Neural crest cell (in vitro differentiated cells): Measurements from ENCODE around the gene TFEC. TPM values are rescaled to one million over a fixed set of nuclear protein-coding genes. Genes with fewer than 3 reads are reported as not detected.

Experiments used
- DNase-seq: peaks from one replicate; pipeline ENCODE4 v3.0.0; 2021; ENCODE audit warnings: low read depth, mixed read lengths, low spot score
- H3K27ac Mint-ChIP-seq: one replicate; pipeline ENCODE4 v1.8.0; 2021; ENCODE audit warnings: mild to moderate bottlenecking, mixed read lengths; ENCODE audit not compliant: unreplicated experiment
- H3K27me3 Mint-ChIP-seq: 2 replicates; pipeline ENCODE4 v1.8.0; 2021; ENCODE audit warnings: low read depth, mild to moderate bottlenecking, mixed read lengths
- H3K36me3 Mint-ChIP-seq: 2 replicates; pipeline ENCODE4 v1.8.0; 2021; ENCODE audit warnings: low read depth, mild to moderate bottlenecking, mixed read lengths
- H3K4me1 Mint-ChIP-seq: 2 replicates; pipeline ENCODE4 v1.8.0; 2021; ENCODE audit warnings: mixed read lengths
- H3K4me3 Mint-ChIP-seq: one replicate; pipeline ENCODE4 v1.8.0; 2021; ENCODE audit warnings: mild to moderate bottlenecking, mixed read lengths
- H3K9me3 Mint-ChIP-seq: 2 replicates; pipeline ENCODE4 v1.8.0; 2021; ENCODE audit warnings: mixed read lengths
- long read RNA-seq: library from polyadenylated mRNA; unstranded; transcript quantifications from one replicate; pipeline ENCODE4 v2.0.0, GENCODE V29; 2020
- total RNA-seq: library from RNA; stranded (reverse); gene quantifications from 2 replicates; pipeline ENCODE4 v1.2.1, GENCODE V29; 2021
- TF ChIP-seq, protein P1 (sequence below): fragments of 200-600 bp; sonication (generic); conservative IDR thresholded peaks from 2 replicates; pipeline ENCODE4 v1.5.0; 2021; ENCODE audit warnings: antibody characterized with exemption, mild to moderate bottlenecking

TFEC gene, protein sequence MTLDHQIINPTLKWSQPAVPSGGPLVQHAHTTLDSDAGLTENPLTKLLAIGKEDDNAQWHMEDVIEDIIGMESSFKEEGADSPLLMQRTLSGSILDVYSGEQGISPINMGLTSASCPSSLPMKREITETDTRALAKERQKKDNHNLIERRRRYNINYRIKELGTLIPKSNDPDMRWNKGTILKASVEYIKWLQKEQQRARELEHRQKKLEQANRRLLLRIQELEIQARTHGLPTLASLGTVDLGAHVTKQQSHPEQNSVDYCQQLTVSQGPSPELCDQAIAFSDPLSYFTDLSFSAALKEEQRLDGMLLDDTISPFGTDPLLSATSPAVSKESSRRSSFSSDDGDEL
- total RNA-seq = not detected in 2 replicates
- long read RNA-seq = 0 reads

DNA sequence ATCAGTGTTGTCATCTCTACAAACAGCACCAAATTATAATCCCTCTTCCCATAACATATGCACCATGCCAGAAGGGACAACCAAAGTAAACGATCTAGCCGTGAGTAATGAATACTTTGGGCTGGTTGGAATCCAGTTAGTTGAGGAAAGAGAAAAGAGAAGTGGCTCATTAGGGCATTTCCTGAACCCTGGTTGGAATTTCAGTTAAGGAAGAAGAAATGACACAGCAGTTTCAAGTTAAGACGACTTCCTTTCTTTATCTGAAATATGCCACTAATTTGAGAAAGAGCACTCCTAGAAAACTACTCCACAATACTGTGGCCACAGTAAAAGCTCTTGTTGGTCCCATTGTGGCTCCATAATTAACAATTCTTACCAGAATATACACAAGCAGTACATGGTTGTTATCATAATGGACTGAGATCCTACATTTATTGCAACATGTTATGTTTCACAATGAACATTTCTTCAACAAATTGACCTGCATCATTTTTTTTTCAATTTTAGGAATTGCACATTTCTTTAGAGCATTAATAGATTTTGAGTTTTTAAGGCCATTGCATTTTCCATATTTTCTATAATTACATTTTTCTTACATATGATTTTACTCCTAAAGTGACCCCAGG lies at the start of gene TFEC:
Gene TFEC (minus strand): TSS at position 113 of the 626 bp plus-strand sequence. CDS start 46,322 bp downstream, outside the sequence.
- no peak within 1 kb of the TSS for H3K4me3 Mint-ChIP-seq
- H3K27ac Mint-ChIP-seq = no peak within 1 kb of the TSS
- no peaks in the 10 kb centered on the region for H3K4me1 Mint-ChIP-seq
- H3K27me3 Mint-ChIP-seq = no peaks in the 10 kb centered on the region
- no peak for DNase-seq
- no peaks in the 10 kb centered on the region for H3K36me3 Mint-ChIP-seq
- H3K9me3 Mint-ChIP-seq = no peaks in the 10 kb centered on the region
- TF ChIP-seq, protein P1, sequence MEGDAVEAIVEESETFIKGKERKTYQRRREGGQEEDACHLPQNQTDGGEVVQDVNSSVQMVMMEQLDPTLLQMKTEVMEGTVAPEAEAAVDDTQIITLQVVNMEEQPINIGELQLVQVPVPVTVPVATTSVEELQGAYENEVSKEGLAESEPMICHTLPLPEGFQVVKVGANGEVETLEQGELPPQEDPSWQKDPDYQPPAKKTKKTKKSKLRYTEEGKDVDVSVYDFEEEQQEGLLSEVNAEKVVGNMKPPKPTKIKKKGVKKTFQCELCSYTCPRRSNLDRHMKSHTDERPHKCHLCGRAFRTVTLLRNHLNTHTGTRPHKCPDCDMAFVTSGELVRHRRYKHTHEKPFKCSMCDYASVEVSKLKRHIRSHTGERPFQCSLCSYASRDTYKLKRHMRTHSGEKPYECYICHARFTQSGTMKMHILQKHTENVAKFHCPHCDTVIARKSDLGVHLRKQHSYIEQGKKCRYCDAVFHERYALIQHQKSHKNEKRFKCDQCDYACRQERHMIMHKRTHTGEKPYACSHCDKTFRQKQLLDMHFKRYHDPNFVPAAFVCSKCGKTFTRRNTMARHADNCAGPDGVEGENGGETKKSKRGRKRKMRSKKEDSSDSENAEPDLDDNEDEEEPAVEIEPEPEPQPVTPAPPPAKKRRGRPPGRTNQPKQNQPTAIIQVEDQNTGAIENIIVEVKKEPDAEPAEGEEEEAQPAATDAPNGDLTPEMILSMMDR = no peak

DNA sequence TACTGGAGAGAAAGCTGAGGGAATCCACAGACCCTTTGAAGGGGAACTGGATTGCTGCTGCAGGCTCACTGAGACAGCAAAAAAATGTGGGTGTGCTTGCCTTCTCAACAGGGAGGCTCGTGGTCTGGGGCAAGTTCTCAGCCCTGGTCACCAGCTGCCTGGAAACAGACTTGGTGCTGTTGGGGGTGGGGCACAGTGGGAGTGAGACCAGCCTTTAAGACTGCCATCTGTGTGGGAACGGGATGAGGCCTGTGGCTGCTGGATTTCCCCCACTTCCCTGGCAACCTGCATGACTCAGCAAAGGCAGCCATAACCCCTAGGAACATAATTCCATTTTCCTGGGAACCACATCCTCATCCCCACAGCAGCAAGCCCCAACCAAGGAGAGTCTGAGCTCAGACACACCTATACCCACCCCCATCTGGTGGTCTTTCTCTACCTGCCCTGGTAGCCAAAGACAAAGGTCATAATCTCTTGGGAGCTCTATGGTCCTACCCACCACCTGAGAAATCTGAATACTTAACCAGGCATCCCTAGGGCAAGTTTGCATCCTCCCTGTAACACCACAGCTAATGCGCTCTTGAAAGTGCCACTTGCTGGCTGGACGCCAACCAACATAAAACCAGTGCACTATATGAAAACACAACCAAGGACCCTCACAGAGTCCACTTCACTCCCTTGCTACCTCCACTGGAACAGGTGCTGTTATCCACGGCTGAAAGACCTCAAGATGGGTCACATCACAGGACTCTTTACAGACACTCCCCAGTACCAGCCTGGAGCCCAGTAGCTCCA lies 45.0 kb upstream of the TFEC start:
- H3K9me3 Mint-ChIP-seq = peaks cover 22% of the 10 kb centered on the region
- no peak for DNase-seq
- peaks cover 2% of the 10 kb centered on the region for H3K36me3 Mint-ChIP-seq
- no peaks in the 10 kb centered on the region for H3K4me1 Mint-ChIP-seq
- H3K27me3 Mint-ChIP-seq = no peaks in the 10 kb centered on the region
- TF ChIP-seq, protein P1 = no peak
- no peak overlapping the region for H3K4me3 Mint-ChIP-seq
- no peak overlapping the region for H3K27ac Mint-ChIP-seq

DNA sequence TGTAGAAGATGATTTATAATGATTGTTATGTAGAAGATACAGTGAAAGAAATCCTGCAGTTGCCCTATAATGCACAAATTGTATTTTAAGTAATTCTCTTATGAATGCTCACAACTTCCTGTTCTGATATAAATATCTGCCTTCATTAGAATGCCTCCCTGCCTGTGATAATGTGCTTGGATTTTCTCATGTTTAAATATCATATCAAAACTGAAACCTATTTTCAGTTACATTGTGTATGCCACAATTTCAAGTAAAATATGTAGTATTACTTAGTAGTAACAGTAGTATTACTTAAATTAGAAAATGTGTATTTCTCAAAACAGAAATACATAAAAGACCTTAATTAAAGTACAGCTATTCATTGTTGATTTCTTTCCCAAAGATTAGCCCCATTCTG lies 41.1 kb upstream of the TFEC start:
- Mint-ChIP-seq H3K27me3 (no peaks in the 10 kb centered on the region), H3K4me3 (no peak overlapping the region), H3K27ac (no peak overlapping the region), H3K36me3 (no peaks in the 10 kb centered on the region), H3K4me1 (no peaks in the 10 kb centered on the region), H3K9me3 (peaks cover 2% of the 10 kb centered on the region)
- TF ChIP-seq, protein P1 = no peak
- DNase-seq = no peak

DNA sequence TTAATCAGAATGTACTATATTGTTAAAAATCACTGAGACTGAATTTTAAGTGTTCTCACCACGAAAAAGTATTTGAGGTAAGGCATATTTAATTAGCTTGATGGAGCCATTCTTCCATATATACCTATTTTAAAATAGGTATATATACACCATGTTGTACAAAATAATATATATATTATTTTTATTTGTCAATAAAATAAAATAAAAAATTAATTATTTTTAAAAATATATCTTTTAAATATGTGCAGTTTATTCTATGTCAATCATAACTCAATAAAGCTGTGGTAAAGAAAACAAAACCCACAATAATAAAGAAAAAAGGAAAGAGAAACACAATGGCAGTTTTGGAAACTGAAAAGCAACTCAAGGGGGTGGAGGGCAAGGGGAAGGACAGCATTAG lies 33.6 kb upstream of the TFEC start:
- peaks cover 5% of the 10 kb centered on the region for H3K9me3 Mint-ChIP-seq
- TF ChIP-seq, protein P1 = no peak

DNA sequence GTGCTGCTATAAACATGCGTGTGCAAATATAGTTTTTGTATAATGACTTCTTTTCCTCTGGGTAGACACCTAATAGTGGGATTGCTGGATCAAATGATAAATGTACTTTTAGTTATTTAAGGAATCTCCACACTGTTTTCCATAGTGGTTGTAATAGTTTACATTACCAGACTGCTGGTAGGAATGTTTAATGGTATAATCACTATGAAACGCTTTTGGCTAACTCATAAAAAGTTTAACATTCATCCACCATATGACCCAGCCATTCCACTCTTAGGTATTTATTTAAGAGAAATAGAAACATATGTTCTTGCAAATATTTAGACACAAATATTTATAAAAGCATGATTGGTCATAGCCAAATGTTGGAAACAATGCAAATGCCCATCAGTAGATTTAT lies 32.1 kb upstream of the TFEC start:
- Mint-ChIP-seq H3K36me3 (no peaks in the 10 kb centered on the region), H3K4me3 (no peak overlapping the region), H3K9me3 (peaks cover 5% of the 10 kb centered on the region), H3K4me1 (no peaks in the 10 kb centered on the region), H3K27me3 (peaks cover 4% of the 10 kb centered on the region), H3K27ac (no peak overlapping the region)
- DNase-seq = no peak
- TF ChIP-seq, protein P1 = no peak

More for the DNA sequence above, 33.6 kb upstream of the TFEC start:
- no peaks in the 10 kb centered on the region for H3K36me3 Mint-ChIP-seq
- no peak overlapping the region for H3K4me3 Mint-ChIP-seq
- no peak for DNase-seq
- H3K27ac Mint-ChIP-seq = no peak overlapping the region
- H3K27me3 Mint-ChIP-seq = peaks cover 4% of the 10 kb centered on the region
- no peaks in the 10 kb centered on the region for H3K4me1 Mint-ChIP-seq
